ENCODE data around the gene GPR37.

GRCh38 chr7:124792696-124793095 is 27.1 kb upstream of the GPR37 start:
- TF ChIP-seq, protein P1, sequence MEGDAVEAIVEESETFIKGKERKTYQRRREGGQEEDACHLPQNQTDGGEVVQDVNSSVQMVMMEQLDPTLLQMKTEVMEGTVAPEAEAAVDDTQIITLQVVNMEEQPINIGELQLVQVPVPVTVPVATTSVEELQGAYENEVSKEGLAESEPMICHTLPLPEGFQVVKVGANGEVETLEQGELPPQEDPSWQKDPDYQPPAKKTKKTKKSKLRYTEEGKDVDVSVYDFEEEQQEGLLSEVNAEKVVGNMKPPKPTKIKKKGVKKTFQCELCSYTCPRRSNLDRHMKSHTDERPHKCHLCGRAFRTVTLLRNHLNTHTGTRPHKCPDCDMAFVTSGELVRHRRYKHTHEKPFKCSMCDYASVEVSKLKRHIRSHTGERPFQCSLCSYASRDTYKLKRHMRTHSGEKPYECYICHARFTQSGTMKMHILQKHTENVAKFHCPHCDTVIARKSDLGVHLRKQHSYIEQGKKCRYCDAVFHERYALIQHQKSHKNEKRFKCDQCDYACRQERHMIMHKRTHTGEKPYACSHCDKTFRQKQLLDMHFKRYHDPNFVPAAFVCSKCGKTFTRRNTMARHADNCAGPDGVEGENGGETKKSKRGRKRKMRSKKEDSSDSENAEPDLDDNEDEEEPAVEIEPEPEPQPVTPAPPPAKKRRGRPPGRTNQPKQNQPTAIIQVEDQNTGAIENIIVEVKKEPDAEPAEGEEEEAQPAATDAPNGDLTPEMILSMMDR (IDR thresholded peaks at IDR 0.05; ENCODE audit: low read length) = no peak
- no peak for TF ChIP-seq EZH2 (IDR thresholded peaks at IDR 0.05; ENCODE audit: borderline replicate concordance, low read length)

All from OCI-LY1 (cell line).